CD4-positive, CD25-positive, alpha-beta regulatory T cell (primary cell): Measurements from ENCODE around the gene BRCC3. TPM values are rescaled to one million over a fixed set of nuclear protein-coding genes. Genes with fewer than 3 reads are reported as not detected.

Experiments
- ATAC-seq, 2 donors: fragments of 150-1000 bp; cut with Tn5 transposase; one replicate each; pipeline ENCODE4 v1.10.0; 2021; ENCODE audit warnings: low read depth in 2 of 2, moderate number of reproducible peaks in 2 of 2, moderate library complexity in 1 of 2
- DNase-seq, 3 donors: peaks; one replicate each; pipeline versions ENCODE4 v3.0.0 to v3.0.0-alpha.2; 2012 to 2022; ENCODE audit warnings: mixed read lengths in 1 of 3
- H3K27ac ChIP-seq: one replicate; pipeline ENCODE4 v1.7.0; 2013; ENCODE audit warnings: mild to moderate bottlenecking, low read length; ENCODE audit not compliant: insufficient read depth, poor library complexity, severe bottlenecking
- H3K27me3 ChIP-seq: one replicate; pipeline ENCODE4 v1.7.0; 2013; ENCODE audit warnings: low read length; ENCODE audit not compliant: control insufficient read depth, insufficient read depth
- H3K36me3 ChIP-seq: one replicate; pipeline ENCODE4 v1.7.0; 2013; ENCODE audit warnings: mild to moderate bottlenecking, low read length, moderate library complexity; ENCODE audit not compliant: control insufficient read depth, insufficient read depth
- H3K4me1 ChIP-seq: 2 replicates; pipeline ENCODE4 v1.7.0; 2013; ENCODE audit warnings: mild to moderate bottlenecking, low read length; ENCODE audit not compliant: insufficient read depth, control insufficient read depth, poor library complexity, severe bottlenecking
- H3K4me3 ChIP-seq: one replicate; pipeline ENCODE4 v1.7.0; 2013; ENCODE audit warnings: low read depth, mild to moderate bottlenecking, low read length, moderate library complexity
- H3K9me3 ChIP-seq, 2 experiments: 1 replicate in 1 of 2; 2 replicates in 1 of 2; pipeline ENCODE4 v1.7.0; 2013; ENCODE audit warnings: low read length in 2 of 2, mild to moderate bottlenecking in 1 of 2, moderate library complexity in 1 of 2; ENCODE audit not compliant: control insufficient read depth in 2 of 2
- H3K27ac Mint-ChIP-seq, 3 donors: one replicate each; pipeline ENCODE4 v1.8.0; 2020 to 2022; ENCODE audit warnings: mild to moderate bottlenecking in 3 of 3, mixed read lengths in 3 of 3, moderate library complexity in 2 of 3
- H3K27me3 Mint-ChIP-seq: one replicate; pipeline ENCODE4 v1.8.0; 2022; ENCODE audit warnings: mild to moderate bottlenecking, mixed read lengths
- H3K36me3 Mint-ChIP-seq: one replicate; pipeline ENCODE4 v1.8.0; 2020; ENCODE audit warnings: mixed read lengths
- H3K4me1 Mint-ChIP-seq, 4 donors: one replicate each; pipeline ENCODE4 v1.8.0; 2020 to 2022; ENCODE audit warnings: mixed read lengths in 4 of 4, mild to moderate bottlenecking in 1 of 4
- H3K4me3 Mint-ChIP-seq, 4 donors: one replicate each; pipeline ENCODE4 v1.8.0; 2020 to 2022; ENCODE audit warnings: mild to moderate bottlenecking in 4 of 4, mixed read lengths in 4 of 4, moderate library complexity in 3 of 4
- H3K9me3 Mint-ChIP-seq, 7 donors: one replicate each; pipeline ENCODE4 v1.8.0; 2020 to 2022; ENCODE audit warnings: mixed read lengths in 7 of 7, mild to moderate bottlenecking in 3 of 7, moderate library complexity in 2 of 7
- polyA plus RNA-seq, 4 donors: library from polyadenylated mRNA; unstranded; fragments of 300-500 nt; fragmentation: Illumina TruSeq; gene quantifications; one replicate each; pipeline ENCODE4 v1.2.3, GENCODE V29; 2021
- total RNA-seq: library from RNA; stranded (reverse); gene quantifications from one replicate; pipeline ENCODE4 v1.2.3, GENCODE V29; 2022

Gene BRCC3
- total and polyA plus RNA-seq, 5 donors from 2014 or later = 13.7 to 26.8 (median 24.0) TPM

GRCh38 chrX:155028129-155028528 lies 43.2 kb upstream of the BRCC3 start:
- Mint-ChIP-seq H3K27ac (peak overlapping the region in 2 of 3 donors; percentile 44 to 92), H3K4me1 (peaks cover 12 to 31% (median 15%) of the 10 kb centered on the region in 4 donors), H3K4me3 (peak overlapping the region; percentile 89 to 96 (median 90))

GRCh38 chrX:155028877-155029291 lies 42.4 kb upstream of the BRCC3 start:
- no peaks in the 10 kb centered on the region for H3K36me3 ChIP-seq
- peaks cover 11% of the 10 kb centered on the region for H3K27me3 Mint-ChIP-seq
- H3K4me3 Mint-ChIP-seq = peak overlapping the region; percentile 42 to 90 (median 64)
- no peaks in the 10 kb centered on the region for H3K9me3 ChIP-seq
- ATAC-seq (no peak), DNase-seq (no peak)
- H3K27me3 ChIP-seq = no peaks in the 10 kb centered on the region
- peaks cover 12 to 31% (median 15%) of the 10 kb centered on the region in 4 donors for H3K4me1 Mint-ChIP-seq
- peak overlapping the region in 1 of 3 donors; percentile 92 for H3K27ac Mint-ChIP-seq
- H3K4me3 ChIP-seq = no peak overlapping the region
- no peak overlapping the region for H3K27ac ChIP-seq
- H3K9me3 Mint-ChIP-seq = no peaks in the 10 kb centered on the region
- H3K36me3 Mint-ChIP-seq = no peaks in the 10 kb centered on the region
- H3K4me1 ChIP-seq = peaks cover 7% of the 10 kb centered on the region

More at GRCh38 chrX:155028129-155028528, 43.2 kb upstream of the BRCC3 start:
- Mint-ChIP-seq H3K9me3 (no peaks in the 10 kb centered on the region), H3K27me3 (peaks cover 17% of the 10 kb centered on the region), H3K36me3 (no peaks in the 10 kb centered on the region)
- H3K36me3 ChIP-seq = no peaks in the 10 kb centered on the region
- H3K4me1 ChIP-seq = peaks cover 7% of the 10 kb centered on the region
- peak in 1 of 3 donors; percentile 15 for DNase-seq
- H3K4me3 ChIP-seq = peak overlapping the region; percentile 85
- H3K9me3 ChIP-seq = no peaks in the 10 kb centered on the region
- no peaks in the 10 kb centered on the region for H3K27me3 ChIP-seq
- peak overlapping the region; percentile 92 for H3K27ac ChIP-seq
- ATAC-seq = no peak

- H3K27ac Mint-ChIP-seq = peak overlapping the region in 2 of 3 donors; percentile 63
- ATAC-seq (no peak), DNase-seq (no peak)
- Histone ChIP-seq H3K27ac (no peak overlapping the region), H3K4me3 (no peak overlapping the region), H3K4me1 (peaks cover 7% of the 10 kb centered on the region), H3K9me3 (peaks cover 0 to 2% of the 10 kb centered on the region in 2 experiments), H3K27me3 (no peaks in the 10 kb centered on the region), H3K36me3 (peaks cover 15% of the 10 kb centered on the region)
- peaks cover 0 to 6% (median 0%) of the 10 kb centered on the region in 7 donors for H3K9me3 Mint-ChIP-seq
- H3K4me1 Mint-ChIP-seq = peaks cover 12 to 33% (median 14%) of the 10 kb centered on the region in 4 donors
- H3K36me3 Mint-ChIP-seq = peaks cover 16% of the 10 kb centered on the region
- H3K27me3 Mint-ChIP-seq = peaks cover 2% of the 10 kb centered on the region
- no peak overlapping the region for H3K4me3 Mint-ChIP-seq
Observed at GRCh38 chrX:155031657-155032056, 39.7 kb upstream of the BRCC3 start.

- no peak for ATAC-seq
- peaks cover 10 to 28% (median 17%) of the 10 kb centered on the region in 4 donors for H3K4me1 Mint-ChIP-seq
- no peak overlapping the region for H3K27ac Mint-ChIP-seq
- H3K9me3 Mint-ChIP-seq = peaks cover 0 to 6% (median 0%) of the 10 kb centered on the region in 7 donors
- peaks cover 15% of the 10 kb centered on the region for H3K36me3 ChIP-seq
- peaks cover 20% of the 10 kb centered on the region for H3K36me3 Mint-ChIP-seq
- H3K9me3 ChIP-seq = peaks cover 0 to 2% of the 10 kb centered on the region in 2 experiments
- no peak overlapping the region for H3K4me3 Mint-ChIP-seq
- H3K27me3 Mint-ChIP-seq = no peaks in the 10 kb centered on the region
- no peak for DNase-seq
- H3K27me3 ChIP-seq = no peaks in the 10 kb centered on the region
- no peak overlapping the region for H3K4me3 ChIP-seq
- no peaks in the 10 kb centered on the region for H3K4me1 ChIP-seq
- no peak overlapping the region for H3K27ac ChIP-seq
Observed at GRCh38 chrX:155035688-155036087, 35.6 kb upstream of the BRCC3 start.

GRCh38 chrX:155046129-155046810 lies 25.0 kb upstream of the BRCC3 start:
- Mint-ChIP-seq H3K27ac (no peak overlapping the region), H3K4me3 (no peak overlapping the region), H3K9me3 (no peaks in the 10 kb centered on the region), H3K36me3 (no peaks in the 10 kb centered on the region), H3K27me3 (no peaks in the 10 kb centered on the region), H3K4me1 (peaks cover 0 to 16% (median 8%) of the 10 kb centered on the region in 4 donors)
- no peak overlapping the region for H3K27ac ChIP-seq
- no peaks in the 10 kb centered on the region for H3K4me1 ChIP-seq
- no peak overlapping the region for H3K4me3 ChIP-seq
- ATAC-seq (no peak), DNase-seq (no peak)
- H3K36me3 ChIP-seq = peaks cover 12% of the 10 kb centered on the region
- H3K27me3 ChIP-seq = no peaks in the 10 kb centered on the region
- H3K9me3 ChIP-seq = no peaks in the 10 kb centered on the region

GRCh38 chrX:155046811-155047528 lies 24.3 kb upstream of the BRCC3 start:
- DNase-seq (no peak), ATAC-seq (no peak)
- Histone ChIP-seq H3K4me1 (no peaks in the 10 kb centered on the region), H3K4me3 (no peak overlapping the region), H3K9me3 (no peaks in the 10 kb centered on the region), H3K36me3 (peaks cover 16% of the 10 kb centered on the region), H3K27me3 (no peaks in the 10 kb centered on the region), H3K27ac (no peak overlapping the region)
- H3K4me1 Mint-ChIP-seq = peaks cover 0 to 16% (median 8%) of the 10 kb centered on the region in 4 donors
- no peaks in the 10 kb centered on the region for H3K27me3 Mint-ChIP-seq
- no peak overlapping the region for H3K4me3 Mint-ChIP-seq
- no peak overlapping the region for H3K27ac Mint-ChIP-seq
- peaks cover 5% of the 10 kb centered on the region for H3K36me3 Mint-ChIP-seq
- no peaks in the 10 kb centered on the region for H3K9me3 Mint-ChIP-seq

- no peaks in the 10 kb centered on the region for H3K9me3 ChIP-seq
- no peak overlapping the region for H3K27ac ChIP-seq
- no peak overlapping the region for H3K4me3 ChIP-seq
- peaks cover 16% of the 10 kb centered on the region for H3K36me3 ChIP-seq
- peak; percentile 18 to 60 (median 34) for DNase-seq
- Mint-ChIP-seq H3K4me1 (peaks cover 0 to 14% (median 8%) of the 10 kb centered on the region in 4 donors), H3K4me3 (no peak overlapping the region), H3K36me3 (peaks cover 12% of the 10 kb centered on the region), H3K27ac (peak overlapping the region in 1 of 3 donors; percentile 1), H3K27me3 (no peaks in the 10 kb centered on the region), H3K9me3 (no peaks in the 10 kb centered on the region)
- no peak for ATAC-seq
- H3K27me3 ChIP-seq = no peaks in the 10 kb centered on the region
- H3K4me1 ChIP-seq = no peaks in the 10 kb centered on the region
Observed at GRCh38 chrX:155048977-155049619, 22.2 kb upstream of the BRCC3 start.
